ENCODE results near the gene IFT80.
"Not testable (repeated sequence)": the region's sequence is repeated elsewhere in the genome, so short reads cannot be mapped to it uniquely, and the experiment has no call there.

IFT80 gene

GRCh38 chr3:160362896-160363295, 36.1 kb downstream of the IFT80 start:
- DNase-seq (ENCODE audit: low spot score) = not testable (repeated sequence)

- DNase-seq (ENCODE audit: low spot score) = no peak
Measured at GRCh38 chr3:160355826-160356225, 43.2 kb downstream of the IFT80 start.

- no peak for DNase-seq (ENCODE audit: low spot score)
Measured at GRCh38 chr3:160346511-160346910, 52.5 kb downstream of the IFT80 start.

GRCh38 chr3:160343132-160343531, 55.9 kb downstream of the IFT80 start:
- no peak for DNase-seq (ENCODE audit: low spot score)

- DNase-seq (ENCODE audit: low spot score) = no peak
Measured at GRCh38 chr3:160340351-160340750, 58.7 kb downstream of the IFT80 start.

GRCh38 chr3:160331127-160331937, 67.7 kb downstream of the IFT80 start:
- peak; percentile 8 for DNase-seq (ENCODE audit: low spot score)

- no peak for DNase-seq (ENCODE audit: low spot score)
Measured at GRCh38 chr3:160330690-160331089, 68.3 kb downstream of the IFT80 start.

GRCh38 chr3:160330109-160330508, 68.9 kb downstream of the IFT80 start:
- no peak for DNase-seq (ENCODE audit: low spot score)

- not testable (repeated sequence) for DNase-seq (ENCODE audit: low spot score)
Measured at GRCh38 chr3:160326286-160326685, 72.7 kb downstream of the IFT80 start.

GRCh38 chr3:160321821-160322220, 77.2 kb downstream of the IFT80 start:
- DNase-seq (ENCODE audit: low spot score) = not testable (repeated sequence)

- DNase-seq (ENCODE audit: low spot score) = no peak
Measured at GRCh38 chr3:160319322-160319721, 79.7 kb downstream of the IFT80 start.

GRCh38 chr3:160314995-160315394, 84.0 kb downstream of the IFT80 start:
- no peak for DNase-seq (ENCODE audit: low spot score)

- DNase-seq (ENCODE audit: low spot score) = no peak
Measured at GRCh38 chr3:160312014-160312624, 86.9 kb downstream of the IFT80 start.

- no peak for DNase-seq (ENCODE audit: low spot score)
Measured at GRCh38 chr3:160302806-160303205, 96.2 kb downstream of the IFT80 start.

GRCh38 chr3:160296591-160296990, 102.4 kb downstream of the IFT80 start:
- DNase-seq (ENCODE audit: low spot score) = peak; percentile 20

- DNase-seq (ENCODE audit: low spot score) = no peak
Measured at GRCh38 chr3:160291909-160292299, 107.1 kb downstream of the IFT80 start.

GRCh38 chr3:160291290-160291908, 107.6 kb downstream of the IFT80 start:
- no peak for DNase-seq (ENCODE audit: low spot score)

GRCh38 chr3:160287666-160288065, 111.4 kb downstream of the IFT80 start:
- no peak for DNase-seq (ENCODE audit: low spot score)

GRCh38 chr3:160286231-160286630, 112.8 kb downstream of the IFT80 start:
- DNase-seq (ENCODE audit: low spot score) = no peak

- no peak for DNase-seq (ENCODE audit: low spot score)
Measured at GRCh38 chr3:160280836-160281235, 118.2 kb downstream of the IFT80 start.

- DNase-seq (ENCODE audit: low spot score) = no peak
Measured at GRCh38 chr3:160279657-160280056, 119.4 kb downstream of the IFT80 start.

- no peak for DNase-seq (ENCODE audit: low spot score)
Measured at GRCh38 chr3:160278210-160278609, 120.8 kb downstream of the IFT80 start.

- DNase-seq (ENCODE audit: low spot score) = no peak
Measured at GRCh38 chr3:160265088-160265487, 133.9 kb downstream of the IFT80 start.
